Measurements from ENCODE around the gene AP1M2. TPM values are rescaled to one million over a fixed set of nuclear protein-coding genes. Genes with fewer than 3 reads are reported as not detected.

AP1M2 gene
- total RNA-seq, 1 experiment from 2014 or later = 146 TPM

DNA sequence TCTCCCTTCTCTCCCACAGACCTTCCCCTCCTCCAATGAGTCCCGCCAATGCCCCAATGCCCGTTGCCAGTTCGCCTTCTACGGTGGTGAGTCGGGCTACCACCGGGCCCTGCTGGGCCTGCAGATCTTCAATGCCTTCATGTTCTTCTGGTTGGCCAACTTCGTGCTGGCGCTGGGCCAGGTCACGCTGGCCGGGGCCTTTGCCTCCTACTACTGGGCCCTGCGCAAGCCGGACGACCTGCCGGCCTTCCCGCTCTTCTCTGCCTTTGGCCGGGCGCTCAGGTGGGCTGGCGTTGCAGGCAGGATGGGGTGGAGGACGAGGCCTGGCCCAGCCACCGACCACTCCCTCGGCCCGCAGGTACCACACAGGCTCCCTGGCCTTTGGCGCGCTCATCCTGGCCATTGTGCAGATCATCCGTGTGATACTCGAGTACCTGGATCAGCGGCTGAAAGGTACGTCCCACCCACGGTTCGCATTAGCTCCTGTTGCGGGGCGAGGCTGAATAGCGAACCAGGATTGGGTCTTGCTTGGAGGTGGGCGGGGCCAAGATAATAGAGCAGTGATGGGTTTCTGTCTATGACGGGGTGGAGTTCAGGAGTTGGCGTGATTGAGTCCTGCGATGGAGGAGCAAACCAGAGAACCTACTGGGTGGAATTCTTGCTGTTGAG lies 49.3 kb upstream of the AP1M2 start:
- Histone ChIP-seq H4K20me1 (ENCODE audit: control insufficient read depth, insufficient read depth, insufficient read length) (no peaks in the 10 kb centered on the region), H2AFZ (ENCODE audit: low read length) (no peak overlapping the region), H3K23me2 (ENCODE audit: insufficient read length, low read depth, low read length, poor library complexity, severe bottlenecking) (no peaks in the 10 kb centered on the region), H3K4me2 (ENCODE audit: insufficient read depth, insufficient read length, low read length) (no peak overlapping the region), H2BK15ac (ENCODE audit: low read depth, low read length) (no peak overlapping the region), H2BK5ac (ENCODE audit: insufficient read length, low read length) (no peak overlapping the region), H3K9me3 (ENCODE audit: control insufficient read depth, low read depth, low read length) (no peaks in the 10 kb centered on the region), H2AK5ac (ENCODE audit: insufficient read length, low read length) (no peak overlapping the region), H2BK120ac (ENCODE audit: low read depth, low read length, poor library complexity, severe bottlenecking) (no peak overlapping the region), H3K9ac (ENCODE audit: extremely low read depth, insufficient read length, low read length) (no peak overlapping the region), H3K79me2 (ENCODE audit: insufficient read depth, low read length) (no peaks in the 10 kb centered on the region), H3K27ac (ENCODE audit: insufficient read length, low read depth, low read length) (no peak overlapping the region), H3K14ac (ENCODE audit: insufficient read depth, low read length) (no peak overlapping the region), H3K4me1 (ENCODE audit: insufficient read depth, low read length) (no peaks in the 10 kb centered on the region), H4K5ac (ENCODE audit: insufficient read length, low read depth, low read length) (no peak overlapping the region), H2BK20ac (ENCODE audit: low read depth, low read length, poor library complexity, severe bottlenecking) (no peak overlapping the region), H3K56ac (ENCODE audit: insufficient read length, low read depth, low read length) (no peak overlapping the region), H2BK12ac (ENCODE audit: insufficient read length, low read depth, low read length) (no peak overlapping the region), H3K18ac (ENCODE audit: insufficient read length, low read depth, low read length) (no peak overlapping the region), H3T11ph (ENCODE audit: low read length) (no peak overlapping the region), H4K91ac (ENCODE audit: insufficient read length, low read depth, low read length) (no peak overlapping the region), H4K8ac (replicated peaks; ENCODE audit: insufficient read length, low read depth, low read length) (no peak overlapping the region), H3K4ac (ENCODE audit: low read depth, low read length) (no peak overlapping the region), H3K79me1 (ENCODE audit: insufficient read depth, low read depth, low read length, poor library complexity, severe bottlenecking) (no peaks in the 10 kb centered on the region), H3K23ac (ENCODE audit: insufficient read length, low read depth, low read length) (no peak overlapping the region), H3K27me3 (ENCODE audit: insufficient read depth, low read length) (no peaks in the 10 kb centered on the region)
- H3K4me3 Mint-ChIP-seq = no peak overlapping the region
- no peaks in the 10 kb centered on the region for H3K9me3 Mint-ChIP-seq
- peak overlapping the region; percentile 67 to 95 (median 86); a peak in 4 of 7 replicates for H3K27ac Mint-ChIP-seq
- TF ChIP-seq, protein P1, sequence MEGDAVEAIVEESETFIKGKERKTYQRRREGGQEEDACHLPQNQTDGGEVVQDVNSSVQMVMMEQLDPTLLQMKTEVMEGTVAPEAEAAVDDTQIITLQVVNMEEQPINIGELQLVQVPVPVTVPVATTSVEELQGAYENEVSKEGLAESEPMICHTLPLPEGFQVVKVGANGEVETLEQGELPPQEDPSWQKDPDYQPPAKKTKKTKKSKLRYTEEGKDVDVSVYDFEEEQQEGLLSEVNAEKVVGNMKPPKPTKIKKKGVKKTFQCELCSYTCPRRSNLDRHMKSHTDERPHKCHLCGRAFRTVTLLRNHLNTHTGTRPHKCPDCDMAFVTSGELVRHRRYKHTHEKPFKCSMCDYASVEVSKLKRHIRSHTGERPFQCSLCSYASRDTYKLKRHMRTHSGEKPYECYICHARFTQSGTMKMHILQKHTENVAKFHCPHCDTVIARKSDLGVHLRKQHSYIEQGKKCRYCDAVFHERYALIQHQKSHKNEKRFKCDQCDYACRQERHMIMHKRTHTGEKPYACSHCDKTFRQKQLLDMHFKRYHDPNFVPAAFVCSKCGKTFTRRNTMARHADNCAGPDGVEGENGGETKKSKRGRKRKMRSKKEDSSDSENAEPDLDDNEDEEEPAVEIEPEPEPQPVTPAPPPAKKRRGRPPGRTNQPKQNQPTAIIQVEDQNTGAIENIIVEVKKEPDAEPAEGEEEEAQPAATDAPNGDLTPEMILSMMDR (conservative IDR thresholded peaks at IDR 0.05) = no peak
- peaks cover 51 to 89% (median 80%) of the 10 kb centered on the region in 3 experiments; a peak in 6 of 7 replicates for H3K36me3 Mint-ChIP-seq (ENCODE audit: insufficient read depth in 1 of 3, low read depth in 3 of 3)
- no peaks in the 10 kb centered on the region for H3K27me3 Mint-ChIP-seq (ENCODE audit: low read depth)
- peaks cover 10 to 12% of the 10 kb centered on the region in 2 experiments for H3K4me1 Mint-ChIP-seq
- no CpG with 5 or more reads among the region's 37 CpGs for WGBS (ENCODE audit: extremely low coverage, insufficient read length, low lambda C conversion rate)
- peak; percentile 73 for DNase-seq

Measured in H9 (cell line).